Peyer's patch (tissue), 4 donors: ENCODE measurements around the gene PHB1. TPM values are rescaled to one million over a fixed set of nuclear protein-coding genes. Genes with fewer than 3 reads are reported as not detected.

Experiments used
- DNase-seq, 3 donors: peaks; one replicate each; pipeline ENCODE4 v3.0.0-alpha.2; 2017 to 2019
- H3K27ac ChIP-seq, 4 donors: fragments of 200-600 bp; sonication (generic); one replicate each; pipeline ENCODE4 v1.5.1; 2016 to 2019
- H3K27me3 ChIP-seq, 2 donors: fragments of 200-600 bp; sonication (generic); one replicate each; pipeline ENCODE4 v1.5.1; 2019
- H3K36me3 ChIP-seq, 3 donors: fragments of 200-600 bp; sonication (generic); one replicate each; pipeline ENCODE4 v1.5.1; 2016 to 2019
- H3K4me1 ChIP-seq, 4 donors: fragments of 200-600 bp; sonication (generic); one replicate each; pipeline ENCODE4 v1.5.1; 2016 to 2019
- H3K4me3 ChIP-seq, 4 donors: fragments of 200-600 bp; sonication (generic); 1 replicate in 3 of 4; 2 replicates in 1 of 4; pipeline ENCODE4 v1.5.1; 2016 to 2019; ENCODE audit warnings: mild to moderate bottlenecking in 1 of 4
- H3K9me3 ChIP-seq, 4 donors: fragments of 200-600 bp; sonication (generic); one replicate each; pipeline ENCODE4 v1.5.1; 2016 to 2019; ENCODE audit warnings: mild to moderate bottlenecking in 1 of 4
- CTCF ChIP-seq, 6 experiments: fragments of 450-650 bp in 4 of 6; fragments of 200-600 bp in 2 of 6; sonication (generic) in 1 of 6; IDR thresholded peaks; one replicate each; pipeline ENCODE4 v1.5.1; 2017 to 2019; ENCODE audit warnings: antibody characterized with exemption in 6 of 6, mild to moderate bottlenecking in 3 of 6, moderate library complexity in 1 of 6
- POLR2A ChIP-seq, 2 donors: fragments of 450-650 bp; IDR thresholded peaks; one replicate each; pipeline ENCODE4 v1.5.1; 2017; ENCODE audit warnings: antibody characterized with exemption in 2 of 2, mild to moderate bottlenecking in 2 of 2, moderate library complexity in 2 of 2
- total RNA-seq, 4 donors: library from RNA; depleted of rRNA; stranded (reverse); fragments of >200 nt; gene quantifications; one replicate each; pipeline ENCODE4 v1.1.0, GENCODE V29; 2016

The PHB1 gene
- total RNA-seq, 4 donors from 2014 or later: 59.5 to 75.9 (median 69.9) TPM

- no peak for TF ChIP-seq POLR2A (IDR thresholded peaks at IDR 0.05)
- no peak for TF ChIP-seq CTCF (IDR thresholded peaks at IDR 0.05)
- no peaks in the 10 kb centered on the region for H3K27me3 ChIP-seq
- H3K27ac ChIP-seq: no peak overlapping the region
Observed at GRCh38 chr17:49364119-49364518, 50.6 kb downstream of the PHB1 start.

DNA sequence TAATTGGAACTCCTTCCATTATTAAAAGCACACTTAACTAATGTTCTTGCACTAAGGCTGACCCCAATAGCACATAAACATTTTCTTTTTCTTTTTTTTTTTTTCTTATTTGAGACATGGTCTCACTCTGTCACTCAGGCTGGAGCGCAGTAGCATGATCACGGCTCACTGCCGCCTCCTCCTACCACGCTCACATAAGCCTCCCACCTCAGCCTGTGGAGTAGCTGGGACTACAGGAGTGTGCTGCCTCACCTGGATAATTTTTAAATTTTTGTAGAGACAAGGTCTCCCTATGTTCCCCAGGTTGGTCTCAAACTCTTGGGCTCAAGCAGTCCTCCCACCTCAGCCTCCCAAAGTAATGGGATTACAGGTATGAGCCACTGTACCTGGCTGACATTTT, 51.4 kb downstream of the PHB1 start:
- H3K4me3 ChIP-seq: no peak overlapping the region
- H3K27ac ChIP-seq: peak overlapping the region in 1 of 4 donors; percentile 100
- no peaks in the 10 kb centered on the region for H3K36me3 ChIP-seq
- H3K9me3 ChIP-seq: no peaks in the 10 kb centered on the region
- peaks cover 0 to 29% (median 9%) of the 10 kb centered on the region in 4 donors for H3K4me1 ChIP-seq
- peak in 2 of 3 donors; percentile 3 to 37 for DNase-seq
- TF ChIP-seq POLR2A (IDR thresholded peaks at IDR 0.05) (no peak), CTCF (IDR thresholded peaks at IDR 0.05) (no peak)
- no peaks in the 10 kb centered on the region for H3K27me3 ChIP-seq

More at GRCh38 chr17:49364119-49364518, 50.6 kb downstream of the PHB1 start:
- DNase-seq: peak in 1 of 3 donors; percentile 18
- H3K9me3 ChIP-seq: no peaks in the 10 kb centered on the region
- H3K4me3 ChIP-seq: no peak overlapping the region
- peaks cover 0 to 22% (median 7%) of the 10 kb centered on the region in 4 donors for H3K4me1 ChIP-seq
- no peaks in the 10 kb centered on the region for H3K36me3 ChIP-seq

DNA sequence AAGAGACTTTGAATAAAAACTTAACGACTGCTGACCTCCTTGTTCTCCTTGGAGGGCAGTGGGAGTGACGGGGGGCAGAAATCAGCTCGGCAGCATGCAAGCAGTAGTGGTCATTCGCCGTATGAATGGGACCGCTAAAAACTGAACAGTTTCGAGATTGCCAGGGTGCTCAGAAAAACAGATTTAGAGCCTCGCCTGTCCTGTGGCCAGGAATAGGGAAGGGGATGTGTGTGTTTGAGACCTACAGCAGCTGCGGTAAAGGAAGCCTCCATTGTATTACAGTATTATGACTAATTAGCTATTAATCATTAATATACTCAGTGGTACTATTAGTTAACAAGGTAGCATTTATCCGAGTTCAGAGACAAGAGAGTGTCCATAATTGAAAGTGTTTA, 52.0 kb downstream of the PHB1 start:
- Histone ChIP-seq H3K4me1 (peaks cover 0 to 29% (median 9%) of the 10 kb centered on the region in 4 donors), H3K27me3 (no peaks in the 10 kb centered on the region), H3K4me3 (peak overlapping the region; percentile 83 to 100 (median 97)), H3K36me3 (no peaks in the 10 kb centered on the region), H3K9me3 (no peaks in the 10 kb centered on the region), H3K27ac (peak overlapping the region; percentile 91 to 100 (median 98))
- DNase-seq: no peak
- TF ChIP-seq POLR2A (IDR thresholded peaks at IDR 0.05): no peak
- TF ChIP-seq CTCF (IDR thresholded peaks at IDR 0.05): no peak

DNA sequence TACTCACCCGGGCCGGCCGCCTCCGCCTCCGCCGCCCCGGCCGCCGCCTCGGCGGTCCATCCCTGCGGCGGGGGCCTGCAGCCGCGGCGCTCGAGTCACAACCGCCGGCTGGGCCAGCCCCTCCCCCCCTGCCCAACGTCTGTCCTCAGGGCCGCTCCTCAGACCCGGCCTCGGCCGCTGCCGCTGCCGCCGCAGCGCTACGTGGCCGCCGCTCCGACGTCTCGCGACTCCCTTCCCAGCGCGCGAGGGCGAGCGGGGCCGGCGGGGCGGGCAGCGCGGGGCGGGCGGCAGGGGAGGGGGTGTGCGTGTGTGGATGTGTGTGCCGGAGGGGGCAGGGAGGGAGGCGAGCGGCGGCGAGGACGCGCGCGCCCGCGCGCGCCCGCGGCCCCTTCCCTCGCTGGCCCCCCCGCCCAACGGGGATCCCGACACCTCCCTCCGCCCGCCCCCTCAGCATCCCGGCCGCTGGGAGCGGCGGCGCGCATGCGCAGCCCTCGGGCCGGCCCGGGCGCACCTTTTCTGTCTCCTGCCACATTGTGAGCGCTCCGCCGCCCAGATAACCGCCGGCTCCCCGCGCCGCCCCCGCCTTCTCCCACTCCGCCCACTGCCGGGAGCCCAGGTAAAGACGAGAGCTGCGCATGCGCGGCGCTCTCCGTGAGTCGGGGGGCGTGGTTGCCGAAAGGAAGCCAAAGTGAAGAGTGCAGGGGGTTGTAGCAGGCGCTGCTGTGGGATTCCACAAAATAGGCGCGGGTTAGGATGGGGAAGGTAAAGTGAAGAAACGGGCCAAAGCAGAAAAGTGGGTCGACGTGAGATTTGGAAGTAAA, 52.6 kb downstream of the PHB1 start, which contains the start of gene ZNF652:
Gene ZNF652 (minus strand): TSS at position 349 of the 821 bp plus-strand sequence. CDS start 44,525 bp downstream, outside the sequence.
- no peaks in the 10 kb centered on the region for H3K27me3 ChIP-seq
- H3K9me3 ChIP-seq: no peaks in the 10 kb centered on the region
- H3K4me1 ChIP-seq: peaks cover 0 to 35% (median 9%) of the 10 kb centered on the region in 4 donors
- peak within 1 kb of the TSS; percentile 83 to 100 (median 97) for H3K4me3 ChIP-seq
- H3K36me3 ChIP-seq: no peaks in the 10 kb centered on the region
- peak within 1 kb of the TSS; percentile 91 to 100 (median 98) for H3K27ac ChIP-seq
- TF ChIP-seq POLR2A (IDR thresholded peaks at IDR 0.05): no peak
- peak; percentile 95 to 98 (median 98) for DNase-seq

- H3K4me3 ChIP-seq: peak overlapping the region; percentile 83 to 100 (median 97)
- DNase-seq: peak; percentile 69 to 94 (median 92)
- H3K4me1 ChIP-seq: peaks cover 0 to 39% (median 9%) of the 10 kb centered on the region in 4 donors
- TF ChIP-seq CTCF (IDR thresholded peaks at IDR 0.05) (no peak), POLR2A (IDR thresholded peaks at IDR 0.05) (peak in 1 of 2 donors; percentile 40)
- no peaks in the 10 kb centered on the region for H3K36me3 ChIP-seq
- H3K27ac ChIP-seq: peak overlapping the region; percentile 91 to 100 (median 98)
- H3K9me3 ChIP-seq: no peaks in the 10 kb centered on the region
- no peaks in the 10 kb centered on the region for H3K27me3 ChIP-seq
Observed at GRCh38 chr17:49361129-49361901, 53.4 kb downstream of the PHB1 start.
